NCI-H1048 (cell line): Measurements from ENCODE around the gene NECTIN1.
"Not testable (repeated sequence)": the region's sequence is repeated elsewhere in the genome, so short reads cannot be mapped to it uniquely, and the experiment has no call there.

ENCODE experiments used
- DNase-seq: peaks from one replicate; lab custom pipeline; 2025; lab: John Stamatoyannopoulos, UW

NECTIN1 gene

GRCh38 chr11:119616586-119617339 is 112.2 kb downstream of the NECTIN1 start:
- no peak for DNase-seq

- DNase-seq, result no peak
Observed at GRCh38 chr11:119615882-119616196, 113.2 kb downstream of the NECTIN1 start.

- DNase-seq, result no peak
Observed at GRCh38 chr11:119615003-119615881, 113.8 kb downstream of the NECTIN1 start.

- DNase-seq, result no peak
Observed at GRCh38 chr11:119614222-119615002, 114.6 kb downstream of the NECTIN1 start.

- DNase-seq, result no peak
Observed at GRCh38 chr11:119612814-119613213, 116.2 kb downstream of the NECTIN1 start.

GRCh38 chr11:119610836-119611426 is 118.1 kb downstream of the NECTIN1 start:
- no peak for DNase-seq

- DNase-seq, result no peak
Observed at GRCh38 chr11:119608781-119609180, 120.2 kb downstream of the NECTIN1 start.

GRCh38 chr11:119608201-119608600 is 120.8 kb downstream of the NECTIN1 start:
- no peak for DNase-seq

GRCh38 chr11:119607726-119608125 is 121.3 kb downstream of the NECTIN1 start:
- no peak for DNase-seq

GRCh38 chr11:119605137-119605665 is 123.8 kb downstream of the NECTIN1 start:
- DNase-seq, result no peak

GRCh38 chr11:119602745-119603373 is 126.1 kb downstream of the NECTIN1 start:
- no peak for DNase-seq

- no peak for DNase-seq
Observed at GRCh38 chr11:119599864-119600541, 129.0 kb downstream of the NECTIN1 start.

GRCh38 chr11:119595941-119596340 is 133.1 kb downstream of the NECTIN1 start:
- DNase-seq, result not testable (repeated sequence)

- no peak for DNase-seq
Observed at GRCh38 chr11:119594639-119595249, 134.3 kb downstream of the NECTIN1 start.

- no peak for DNase-seq
Observed at GRCh38 chr11:119593346-119593745, 135.7 kb downstream of the NECTIN1 start.

GRCh38 chr11:119592642-119593041 is 136.4 kb downstream of the NECTIN1 start:
- DNase-seq, result no peak

- no peak for DNase-seq
Observed at GRCh38 chr11:119591836-119592310, 137.1 kb downstream of the NECTIN1 start.

- DNase-seq, result no peak
Observed at GRCh38 chr11:119590651-119591351, 138.2 kb downstream of the NECTIN1 start.

- DNase-seq, result no peak
Observed at GRCh38 chr11:119589001-119589400, 140.0 kb downstream of the NECTIN1 start.
